ENCODE measurements around the gene STRN3.
A peak's percentile ranks its signal among the peaks of the same experiment; 100 is the strongest.
"Not testable (repeated sequence)": the region's sequence is repeated elsewhere in the genome, so short reads cannot be mapped to it uniquely, and the experiment has no call there.

STRN3 gene

DNA sequence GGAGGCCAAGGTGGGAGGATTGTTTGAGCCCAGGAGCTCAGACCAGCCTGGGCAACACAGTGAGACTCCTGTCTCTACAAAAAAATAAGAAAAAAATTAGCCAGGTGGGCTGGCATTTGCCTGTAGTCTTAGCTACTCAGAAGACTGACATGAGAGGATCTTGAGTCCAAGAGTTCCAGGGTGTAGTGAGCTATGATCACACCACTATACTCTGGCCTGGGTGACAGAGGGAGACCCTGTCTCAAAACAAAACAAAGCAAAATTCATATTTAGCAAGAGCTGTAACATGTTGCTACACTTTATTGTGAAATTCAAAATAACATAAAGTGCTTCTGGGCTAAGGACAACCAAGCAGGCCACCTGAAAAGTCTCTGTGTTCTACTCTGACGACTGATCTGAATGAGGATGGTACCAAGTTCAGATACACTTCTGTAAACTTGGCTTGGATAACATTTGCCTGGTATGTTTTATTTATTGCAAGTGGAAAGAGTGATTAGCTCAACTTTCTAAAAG, 11.6 kb upstream of the STRN3 start:
- no peak for DNase-seq

DNA sequence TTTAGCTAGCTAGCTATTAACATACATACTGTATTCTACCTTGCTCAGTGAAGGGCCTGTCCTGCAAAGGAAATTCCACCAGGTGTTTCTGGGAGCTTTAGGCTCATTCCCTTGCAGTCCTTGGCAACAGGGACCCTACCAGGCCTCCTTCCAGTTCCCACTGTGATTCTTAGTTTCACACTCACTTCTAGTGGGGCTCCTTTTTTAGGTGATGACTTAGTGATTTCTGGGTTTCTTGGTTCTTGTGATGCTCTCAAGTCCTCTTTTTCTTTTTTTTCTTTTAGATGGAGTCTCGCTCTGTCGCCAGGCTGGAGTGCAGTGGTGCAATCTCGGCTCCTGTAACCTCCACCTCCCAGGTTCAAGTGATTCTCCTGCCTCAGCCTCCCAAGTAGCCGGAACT, 10.4 kb upstream of the STRN3 start:
- DNase-seq: no peak

DNA sequence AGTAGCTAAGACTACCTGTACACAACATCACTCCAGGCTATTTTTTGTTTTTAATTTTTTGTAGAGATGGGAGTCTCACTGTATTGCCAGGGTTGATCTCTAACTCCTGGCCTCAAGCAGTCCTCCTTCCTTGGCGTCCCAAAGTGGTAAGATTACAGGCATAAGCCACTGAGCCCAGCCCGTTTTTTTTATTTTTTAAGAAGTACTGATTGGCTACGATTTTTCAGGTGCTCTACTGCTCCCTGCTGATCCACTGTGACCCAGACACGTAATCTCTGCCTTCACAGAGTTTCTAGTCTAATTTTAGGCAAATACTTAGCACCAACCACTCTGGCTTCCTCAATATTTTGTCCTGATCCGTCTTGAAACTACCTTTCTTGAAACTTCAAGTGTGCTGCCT, 4.3 kb upstream of the STRN3 start:
- DNase-seq: no peak

DNA sequence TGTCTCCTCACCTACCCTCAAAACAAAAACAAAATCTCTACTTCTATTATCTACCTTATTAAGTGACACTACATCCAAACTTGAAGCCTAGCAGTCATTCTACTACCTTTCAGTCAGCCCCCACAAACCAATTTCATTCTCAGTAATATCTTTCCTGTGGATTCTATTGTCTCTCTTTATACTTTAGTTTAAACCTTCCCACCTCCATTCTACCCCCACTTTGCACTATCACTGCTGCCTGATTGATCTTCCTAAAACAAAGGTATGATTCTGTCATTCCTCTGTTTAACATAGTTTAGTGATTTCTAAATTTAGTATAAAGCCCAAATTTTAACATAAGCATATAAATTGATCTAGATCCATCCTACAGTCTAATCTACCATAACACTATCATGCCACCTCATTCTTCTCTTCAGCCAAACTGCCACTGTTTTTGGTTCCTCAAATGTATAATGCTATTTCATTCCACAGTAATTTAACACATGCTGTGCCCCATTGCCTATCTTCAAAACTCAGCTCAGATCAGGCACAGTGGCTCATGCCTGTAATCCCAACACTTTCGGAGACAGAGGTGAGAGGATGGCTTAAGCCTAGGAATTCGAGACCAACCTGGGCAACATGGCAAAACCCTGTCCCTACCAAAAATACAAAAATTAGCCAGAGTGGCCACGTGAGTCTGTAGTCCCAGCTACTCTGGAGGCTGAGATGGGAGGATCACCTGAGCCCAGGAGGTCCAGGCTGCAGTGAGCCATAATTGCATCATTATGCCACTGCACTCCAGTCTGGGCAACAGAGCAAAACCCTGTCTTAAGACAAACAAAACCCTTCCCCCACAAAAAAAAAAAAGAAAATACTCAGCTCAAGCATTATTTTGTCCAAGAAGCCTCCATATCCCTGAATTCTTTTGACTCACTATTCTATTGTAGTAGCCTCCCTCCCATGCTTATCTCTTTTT, 3.1 kb upstream of the STRN3 start:
- DNase-seq: no peak

DNA sequence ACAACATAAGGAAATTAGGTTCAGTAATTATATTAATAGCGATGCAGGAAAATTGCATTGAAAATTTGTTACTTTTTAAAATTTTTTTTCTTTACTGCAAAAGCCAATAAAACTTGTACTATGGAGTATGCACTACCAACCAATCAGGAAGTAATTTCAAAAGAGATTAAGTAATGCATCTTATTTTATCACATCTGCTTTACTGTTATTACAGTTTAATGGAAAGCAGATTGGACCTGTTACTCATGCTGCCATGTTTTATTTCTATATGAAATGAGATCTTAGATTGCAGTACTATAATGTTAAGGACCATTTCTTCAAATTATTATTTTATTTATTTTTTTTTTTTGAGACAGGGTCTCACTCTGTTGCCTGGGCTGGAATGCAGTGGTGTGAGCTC, 1.7 kb upstream of the STRN3 start:
- no peak for DNase-seq

DNA sequence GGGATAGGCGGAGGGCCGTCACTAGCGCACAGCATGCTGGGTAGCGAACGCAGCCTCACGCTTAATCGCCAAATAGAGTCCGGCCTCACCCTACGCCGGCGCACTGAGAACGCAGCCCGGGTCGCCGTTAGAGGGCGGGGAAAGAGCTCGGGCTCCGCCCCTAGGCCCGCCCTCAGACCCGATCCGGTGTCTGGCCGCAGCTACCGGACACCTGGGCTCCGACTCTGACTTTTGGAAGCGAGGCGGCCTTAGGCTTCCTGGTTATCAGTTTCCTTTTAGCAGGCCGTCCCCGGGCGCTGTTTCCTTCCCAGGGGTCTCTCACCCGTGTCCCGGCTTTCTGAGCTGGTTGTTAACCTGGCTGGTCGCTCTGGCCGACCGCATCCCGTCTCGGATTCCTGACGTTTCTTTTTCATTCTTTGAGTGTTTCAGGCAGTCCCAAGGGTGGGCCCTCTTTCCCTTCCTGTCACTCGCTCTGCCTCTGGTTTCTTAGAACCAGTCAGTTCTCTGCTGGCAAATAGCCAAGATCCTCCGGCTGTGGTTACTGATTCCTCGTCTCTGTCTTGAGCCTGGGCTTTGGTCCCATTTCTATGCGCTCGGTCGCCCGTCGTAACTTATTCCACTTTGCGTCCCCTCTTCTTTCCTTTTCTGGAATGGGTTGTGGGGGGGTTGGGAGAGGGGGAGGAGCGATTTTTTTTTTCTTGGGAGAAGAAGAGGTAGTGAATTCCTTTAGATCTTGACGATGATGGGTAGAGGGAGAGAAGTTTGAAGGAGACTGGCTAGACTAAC, 464 bp upstream of the STRN3 start:
- peak; percentile 83 for DNase-seq

DNA sequence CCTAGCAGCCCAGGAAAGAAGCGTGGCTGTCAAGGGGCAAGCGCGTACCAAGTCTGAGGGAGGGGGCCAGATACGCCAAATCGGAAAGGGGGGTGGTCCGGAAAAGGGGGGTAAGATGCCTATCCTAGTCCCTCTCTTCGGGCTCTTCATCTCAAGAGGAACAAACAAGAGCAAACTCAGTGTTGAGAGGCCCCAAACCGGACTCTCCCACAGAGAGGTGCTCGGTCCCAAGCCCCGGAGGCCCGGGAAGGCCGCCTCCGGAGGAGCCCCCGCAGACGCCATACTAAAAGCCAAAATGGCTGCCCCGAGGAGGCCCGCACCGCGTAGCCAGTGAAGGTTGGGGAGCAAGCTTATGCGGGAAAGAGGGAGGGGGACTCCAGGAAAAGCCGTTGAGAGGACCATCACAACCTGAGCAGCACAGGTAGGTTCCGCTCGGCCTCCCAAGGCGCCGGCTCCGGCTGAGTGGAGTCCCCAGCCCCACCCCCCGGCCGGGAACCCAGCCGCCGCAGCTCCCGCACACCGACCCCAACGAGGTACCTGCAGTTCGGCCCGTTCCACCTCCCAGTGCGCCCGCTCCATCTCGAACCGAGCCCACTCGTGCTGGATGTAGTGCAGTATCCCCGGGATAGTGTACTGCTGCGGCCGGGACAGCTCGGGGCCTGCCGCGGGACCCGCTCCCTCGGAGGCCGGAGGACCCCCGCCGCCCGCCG, 657 bp downstream of the STRN3 start, which contains the start of gene AP4S1:
Gene AP4S1 (plus strand): TSS at position 283 of the 710 bp plus-strand sequence. CDS start 40,548 bp downstream, outside the sequence.
- peak; percentile 39 for DNase-seq

DNA sequence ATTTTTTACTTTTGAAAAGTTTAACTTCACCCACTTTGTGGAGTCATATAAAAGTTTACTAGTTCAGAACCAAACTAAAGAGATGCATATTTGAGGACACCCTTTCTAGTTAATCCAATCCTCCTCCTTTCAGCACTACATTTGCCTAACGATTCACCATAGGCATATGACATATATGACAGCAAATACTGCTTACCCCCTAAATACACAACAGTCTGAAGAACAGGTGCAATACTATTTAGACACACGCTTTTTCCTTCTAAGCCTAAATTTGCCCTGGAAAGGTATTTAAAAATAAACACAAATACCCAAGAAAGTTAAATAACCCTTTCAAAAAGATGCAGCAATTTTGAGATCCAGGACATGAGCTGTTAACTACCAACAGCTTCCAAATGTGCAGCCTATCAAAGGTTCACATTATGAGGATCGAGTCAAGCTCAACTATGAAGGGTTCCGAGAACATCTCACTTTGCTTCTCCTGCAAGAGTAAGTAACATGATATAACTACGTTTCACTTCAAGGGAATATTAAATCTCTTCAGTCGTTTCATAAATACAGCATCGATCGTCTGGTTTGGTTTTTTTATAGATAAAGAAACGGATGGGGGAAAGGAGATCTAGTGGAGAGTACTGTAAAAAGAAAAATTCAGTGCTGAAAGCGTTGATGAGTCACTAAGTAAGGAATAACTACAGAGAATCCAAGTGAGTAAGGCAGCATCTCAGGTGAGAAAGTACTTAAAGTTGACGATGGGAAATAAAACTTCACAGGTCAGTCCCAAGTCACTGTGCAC, 1.4 kb downstream of the STRN3 start:
- DNase-seq: no peak

DNA sequence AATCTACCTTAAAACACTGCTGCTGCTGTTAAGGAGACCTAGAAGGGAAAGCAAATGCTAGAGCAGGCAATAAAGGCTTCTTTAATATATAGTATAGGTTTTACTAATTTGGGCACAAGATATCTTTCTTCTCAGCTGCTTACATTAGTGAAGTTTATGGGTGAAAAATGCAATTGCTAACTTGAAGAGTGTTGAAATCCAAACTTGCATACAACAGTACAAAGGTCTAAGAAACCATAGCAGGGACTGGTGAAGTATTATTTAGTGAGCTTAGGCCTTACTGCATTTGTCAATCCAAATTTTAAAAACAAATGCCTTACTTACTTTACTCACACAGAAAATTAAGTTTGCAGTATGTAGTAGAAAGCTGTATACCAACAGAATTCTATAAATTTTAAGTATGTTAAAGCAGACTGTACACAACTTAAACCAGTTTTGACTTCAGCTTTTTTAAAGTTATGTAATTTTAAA, 2.1 kb downstream of the STRN3 start:
- DNase-seq: no peak

DNA sequence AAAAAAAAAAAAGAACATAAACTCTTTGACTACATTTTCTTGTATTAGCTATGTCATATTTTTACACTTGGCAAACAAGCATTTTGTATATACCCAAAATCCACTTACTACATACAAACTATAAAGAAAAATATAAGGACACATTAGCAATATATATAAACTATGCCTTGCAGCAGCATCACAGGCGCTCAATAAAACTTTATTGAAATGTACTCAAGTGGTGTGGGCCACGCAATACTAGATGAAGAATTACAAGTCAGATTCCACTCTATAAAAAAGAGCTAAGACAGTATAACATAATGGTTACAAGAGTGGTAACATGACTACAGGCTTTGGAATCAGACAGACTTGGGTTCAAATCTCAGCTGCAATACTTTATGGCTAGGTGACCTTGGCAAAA, 3.8 kb downstream of the STRN3 start:
- no peak for DNase-seq

DNA sequence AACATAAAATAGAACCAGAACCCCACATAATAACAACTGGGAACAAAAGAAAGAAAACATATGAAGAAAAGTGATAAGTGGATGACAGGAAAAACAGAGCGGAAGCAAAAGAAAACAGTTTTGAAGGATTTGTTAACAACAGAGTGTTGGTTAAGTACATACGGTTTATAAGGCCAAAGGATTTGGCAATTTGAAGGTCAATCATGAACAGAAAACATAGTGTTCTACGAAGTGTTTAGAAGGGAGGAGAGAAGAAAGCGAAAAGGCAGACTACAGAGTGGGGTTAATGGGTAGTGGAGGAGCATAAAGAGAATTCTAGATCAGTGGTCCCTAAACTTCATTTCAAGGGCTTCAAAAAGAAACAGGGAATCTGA, 4.6 kb downstream of the STRN3 start:
- no peak for DNase-seq

DNA sequence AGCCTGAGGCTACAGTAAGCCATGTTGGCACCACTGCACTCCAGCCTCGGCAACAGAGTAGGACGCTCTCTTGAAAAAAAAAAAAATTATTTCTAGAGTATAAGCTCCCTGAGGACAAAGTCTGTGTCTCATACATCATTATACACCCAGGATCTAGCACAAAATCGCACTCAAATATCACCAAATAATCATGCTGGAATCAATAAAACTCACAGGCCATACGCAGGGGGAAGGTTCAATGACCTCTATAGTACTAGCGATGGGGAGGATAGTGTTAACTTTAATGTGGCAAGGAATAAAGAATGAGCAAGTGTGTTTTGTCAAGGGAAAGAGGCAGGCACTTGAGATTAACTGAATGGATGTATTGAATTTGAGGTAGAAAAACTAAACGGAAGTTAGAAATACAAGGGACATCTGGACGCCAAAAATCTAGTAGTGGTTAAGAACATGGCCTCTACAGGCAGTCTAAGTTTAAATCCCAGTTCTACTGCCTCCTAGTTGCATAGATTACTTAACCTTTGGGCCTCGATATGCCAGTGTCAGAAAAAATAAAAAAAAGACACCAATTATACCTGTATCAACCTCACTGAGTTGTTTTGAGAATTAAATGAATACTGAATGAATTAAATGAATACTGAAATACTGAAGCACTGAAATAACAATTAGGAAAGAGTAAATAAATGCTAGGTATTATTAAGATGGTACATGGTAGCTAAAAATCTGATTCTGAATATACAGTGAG, 5.2 kb downstream of the STRN3 start:
- no peak for DNase-seq

DNA sequence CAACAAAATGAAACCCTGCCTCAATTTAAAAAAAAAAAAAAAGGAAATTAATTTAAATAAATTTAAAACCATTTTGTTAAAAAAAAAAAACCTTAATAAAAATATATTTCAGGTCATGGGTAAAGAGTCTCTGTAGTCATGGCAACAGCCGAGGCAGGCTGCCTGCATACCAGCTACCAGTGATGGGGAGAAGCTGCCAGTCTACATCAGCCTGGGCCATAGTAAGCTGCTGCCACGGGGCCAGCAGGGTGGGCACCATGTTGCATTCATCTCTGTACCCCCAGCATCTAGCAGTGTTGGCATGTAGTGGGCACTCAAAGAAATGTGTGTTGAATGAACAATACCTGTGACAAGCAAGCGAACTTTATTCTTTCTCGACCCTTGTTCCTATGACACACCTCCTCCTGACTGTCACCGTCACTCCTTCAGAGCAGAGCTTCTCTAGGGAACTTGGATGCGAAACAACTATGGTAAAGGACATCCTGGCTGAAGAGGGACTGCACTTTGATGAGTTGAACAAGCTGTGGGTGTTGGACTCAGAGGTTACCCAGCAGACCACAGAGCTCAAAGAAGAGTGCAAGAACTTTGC, 8.0 kb downstream of the STRN3 start:
- no peak for DNase-seq

DNA sequence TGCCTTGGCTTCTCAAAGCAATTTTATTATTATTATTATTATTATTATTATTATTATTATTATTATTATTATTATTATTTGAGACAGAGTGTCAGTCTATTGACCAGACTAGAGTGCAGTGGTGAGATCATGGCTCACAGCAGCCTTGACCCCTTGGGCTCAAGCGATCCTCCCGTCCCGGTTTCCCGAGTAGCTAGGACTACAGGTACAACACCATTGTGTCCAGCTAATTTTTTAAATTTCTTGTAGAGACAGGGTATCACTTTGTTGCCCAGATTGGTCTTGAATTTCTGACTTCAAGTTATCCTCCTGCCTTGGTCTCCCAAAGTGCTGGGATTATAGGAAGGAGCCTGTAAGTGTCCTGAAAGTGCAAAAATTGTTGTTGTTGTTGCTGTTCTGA, 12.3 kb downstream of the STRN3 start:
- DNase-seq: no peak

DNA sequence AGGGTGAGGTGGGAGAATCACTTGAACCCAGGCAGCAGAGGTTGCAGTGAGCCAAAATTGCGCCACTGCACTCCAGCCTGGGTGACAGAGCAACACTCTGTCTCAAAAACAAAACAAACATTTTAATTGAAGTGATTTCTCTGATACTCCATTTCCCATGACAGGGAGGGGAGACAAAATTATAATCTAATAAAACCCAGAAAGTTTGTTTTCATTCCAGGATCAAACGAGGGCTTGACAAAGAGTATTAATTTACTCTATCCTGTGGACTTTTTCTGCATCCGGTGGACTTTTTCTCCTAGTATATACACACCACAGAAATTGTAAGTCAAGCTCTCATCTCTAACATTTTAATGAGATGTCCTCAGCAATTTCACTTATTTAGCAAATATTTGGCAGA, 15.2 kb downstream of the STRN3 start:
- DNase-seq: no peak

DNA sequence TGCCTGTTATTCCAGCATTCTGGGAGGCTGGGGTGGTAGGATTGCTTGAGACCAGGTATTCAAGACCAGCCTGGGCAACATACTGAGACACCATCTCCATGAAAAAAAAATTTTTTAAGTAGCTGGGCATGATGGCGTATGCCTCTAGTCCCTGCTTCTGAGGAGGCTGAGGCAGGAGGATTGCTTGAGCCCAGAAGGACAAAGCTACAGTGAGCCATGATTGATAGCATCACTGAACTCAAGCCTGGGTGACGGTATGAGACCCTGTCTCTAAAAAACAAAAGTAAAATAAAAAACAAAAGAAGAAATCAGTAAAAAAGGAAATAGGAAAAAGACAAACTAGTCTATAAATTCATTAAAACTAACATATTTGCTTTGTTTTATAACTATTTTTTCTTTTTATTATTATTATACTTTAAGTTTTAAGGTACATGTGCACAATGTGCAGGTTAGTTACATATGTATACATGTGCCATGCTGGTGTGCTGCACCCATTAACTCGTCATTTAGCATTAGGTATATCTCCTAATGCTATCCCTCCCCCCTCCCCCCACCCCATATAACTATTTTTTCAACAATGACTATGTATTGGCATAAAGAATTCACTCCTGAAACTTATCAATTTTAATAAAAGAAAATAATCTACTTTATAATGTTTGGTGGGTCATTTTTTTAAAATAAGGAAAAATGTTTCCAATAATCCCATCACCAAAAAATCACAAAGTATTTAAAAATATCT, 16.2 kb downstream of the STRN3 start:
- DNase-seq: no peak

DNA sequence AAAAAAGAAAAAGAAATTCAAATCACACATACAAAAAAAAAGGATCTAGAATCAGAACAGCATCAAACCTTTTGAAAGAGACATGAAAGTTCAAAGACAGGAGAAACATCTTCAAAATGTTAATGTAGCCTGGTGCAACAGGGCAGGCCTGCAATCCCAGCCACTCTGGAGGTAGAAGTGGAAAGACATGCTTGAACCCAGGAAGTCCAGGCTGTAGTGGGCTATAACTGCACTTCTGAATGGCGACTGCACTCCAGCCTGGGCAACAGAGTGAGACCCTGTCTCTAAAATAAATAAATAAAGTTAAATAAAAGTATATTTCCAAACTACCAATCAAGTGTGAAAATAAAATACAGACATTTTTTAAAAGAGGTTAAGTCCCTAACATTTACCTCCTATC, 19.5 kb downstream of the STRN3 start:
- no peak for DNase-seq

DNA sequence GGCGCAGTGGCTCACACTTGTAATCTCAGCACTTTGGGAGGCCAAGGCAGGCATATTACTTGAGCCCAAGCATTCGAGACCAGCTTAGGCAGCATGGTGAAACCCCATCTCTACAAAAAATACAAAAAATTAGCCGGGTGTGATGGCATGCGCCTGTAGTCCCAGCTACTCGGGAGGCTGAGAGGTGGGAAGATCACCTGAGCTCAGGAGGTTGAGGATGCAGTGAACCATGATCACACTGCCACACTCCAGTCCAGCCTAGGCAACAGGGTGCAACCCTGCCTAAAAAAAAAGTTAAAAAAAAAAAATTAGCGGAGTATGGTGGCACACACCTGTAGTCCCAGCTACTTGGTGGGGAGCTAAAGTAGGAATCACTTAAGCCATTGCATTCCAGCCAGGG, 22.2 kb downstream of the STRN3 start:
- not testable (repeated sequence) for DNase-seq

DNA sequence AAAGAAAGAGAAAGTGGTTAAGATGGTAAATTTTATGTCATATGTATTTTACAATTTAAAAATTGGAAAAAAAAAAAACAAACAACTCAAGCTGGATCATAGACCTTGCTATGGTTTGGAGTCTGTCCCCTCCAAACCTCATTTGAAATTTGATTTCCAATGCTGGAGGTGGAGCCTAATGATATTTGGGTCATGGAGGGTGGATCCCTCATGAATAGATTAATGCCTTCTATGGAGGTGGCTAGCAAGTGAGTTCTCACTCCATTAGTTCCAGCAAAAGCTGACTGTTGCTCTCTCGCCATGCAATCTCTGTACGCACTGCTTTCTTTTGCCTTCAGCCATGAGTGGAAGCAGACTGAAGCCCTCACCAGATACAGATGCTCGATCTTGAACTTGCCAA, 22.9 kb downstream of the STRN3 start:
- DNase-seq: no peak

DNA sequence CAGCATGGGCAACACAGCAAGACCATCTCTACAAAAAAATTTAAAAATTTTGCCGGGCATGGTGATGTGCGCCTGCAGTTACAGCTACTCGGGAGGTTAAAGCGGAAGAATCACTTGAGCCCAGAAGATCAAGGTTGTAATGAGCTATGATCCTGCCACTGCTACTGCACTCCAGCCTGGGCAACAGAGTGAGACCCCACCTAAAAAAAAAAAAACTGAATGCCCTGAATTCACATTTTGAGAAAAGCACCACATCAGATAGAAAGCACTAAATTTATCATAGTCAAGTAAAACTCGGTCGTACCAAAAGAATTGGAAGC, 24.9 kb downstream of the STRN3 start:
- DNase-seq: no peak

All from T-helper 9 cell (primary cell).